Suppressor macrophage treated with lipopolysaccharide for 4 hours (primary cell): ENCODE results near the gene SPRR2G.
"Not testable (repeated sequence)": the region's sequence is repeated elsewhere in the genome, so short reads cannot be mapped to it uniquely, and the experiment has no call there.

Experiments used
- DNase-seq: peaks from one replicate; pipeline ENCODE4 v3.0.0-alpha.2; 2020

The SPRR2G gene

DNA sequence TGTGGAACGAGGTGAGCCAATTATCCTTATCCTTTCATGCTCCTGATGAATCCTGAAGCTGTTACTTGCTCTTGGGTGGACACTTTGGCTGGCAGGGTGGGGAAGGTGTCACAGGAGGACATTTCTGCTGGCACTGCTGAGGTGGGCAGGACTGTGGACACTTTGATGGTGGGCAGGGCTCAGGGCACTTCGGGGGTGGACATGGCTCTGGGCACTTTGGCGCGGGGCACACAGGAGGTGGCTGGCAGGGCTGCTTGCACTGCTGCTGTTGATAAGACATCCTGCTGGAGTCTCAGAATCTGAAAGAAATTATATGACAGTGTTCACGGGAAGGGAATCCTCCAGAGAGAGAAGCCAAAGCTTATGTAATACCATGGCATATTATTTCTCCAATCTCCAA lies 38.2 kb downstream of the SPRR2G start:
- DNase-seq, result not testable (repeated sequence)

DNA sequence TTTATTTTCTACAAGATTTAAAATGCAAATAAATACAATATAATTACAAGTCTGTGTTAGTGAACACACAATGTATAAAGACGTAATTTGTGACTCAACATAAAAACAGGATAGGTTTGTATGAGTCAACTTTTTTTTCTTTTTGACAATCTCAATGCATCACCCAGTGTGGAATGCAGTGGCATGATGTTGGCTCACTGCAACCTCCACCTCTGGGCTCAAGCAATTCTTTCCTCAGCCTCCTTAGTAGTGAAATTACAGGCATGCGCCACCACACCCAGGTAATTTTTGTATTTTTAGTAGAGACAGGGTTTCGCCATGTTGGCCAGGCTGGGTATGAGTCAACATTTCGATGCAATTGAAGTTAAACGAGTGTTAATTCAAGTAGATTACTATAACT lies 50.4 kb downstream of the SPRR2G start:
- DNase-seq, result no peak
